ENCODE data around the gene PDS5B. TPM values are rescaled to one million over a fixed set of nuclear protein-coding genes. Genes with fewer than 3 reads are reported as not detected.

The PDS5B gene
- total and polyA plus RNA-seq, 10 of the 15 experiments (the other 5 are each of a cell fraction or from before 2014, with no cell fraction given), result 15.4 to 55.3 (median 30.7) TPM

- ChIA-PET POLR2A (no interaction called here), RAD21 (ENCODE audit: unreplicated experiment) (interaction anchor here (0.8 to 1.2 kb wide), 2 partner anchors 16 to 87 kb away, joined by 3 to 4 read pairs; no protein-coding TSS in a partner anchor), CTCF (interaction anchor here (0.6 to 1.3 kb wide), 2 partner anchors 9 to 301 kb away, joined by 3 read pairs; no protein-coding TSS in a partner anchor), SMC1A (ENCODE audit: uncharacterized antibody, unreplicated experiment) (interaction anchor here (1.2 to 1.3 kb wide), 2 partner anchors 13 to 24 kb away, joined by 3 read pairs; no protein-coding TSS in a partner anchor)
- no peak overlapping the region for H2AFZ ChIP-seq (ENCODE audit: control insufficient read depth, low read depth, low read length)
- no peak overlapping the region for H3K4me3 ChIP-seq
- H4K20me1 ChIP-seq (ENCODE audit: control insufficient read depth, insufficient read depth), result no peaks in the 10 kb centered on the region
- H3K36me3 ChIP-seq (ENCODE audit: control insufficient read depth in 2 of 2, insufficient read depth in 2 of 2, low read length in 1 of 2), result peaks cover 0 to 10% of the 10 kb centered on the region in 2 experiments; a peak in 1 of 4 replicates
- H3K79me2 ChIP-seq (ENCODE audit: control insufficient read depth, insufficient read depth, low read length), result no peaks in the 10 kb centered on the region
- FAIRE-seq (no peak), ATAC-seq (no peak), DNase-seq (ENCODE audit: low read depth, low spot score) (no peak)
- WGBS (ENCODE audit: insufficient coverage, insufficient replicate concordance, low lambda C conversion rate, missing lambda C conversion rate), result 98% methylated on average over 3 of the region's 3 CpGs
- H3K4me1 ChIP-seq (ENCODE audit: control insufficient read depth, insufficient read depth, low read length), result no peaks in the 10 kb centered on the region
- H3K9ac ChIP-seq (ENCODE audit: control insufficient read depth, insufficient read depth, low read length), result no peak overlapping the region
- no peaks in the 10 kb centered on the region for H3K27me3 ChIP-seq (replicated peaks in 1 of 2; ENCODE audit: control insufficient read depth in 2 of 2, insufficient read depth in 2 of 2, low read length in 1 of 2)
- intact Hi-C loops (cut with micrococcal nuclease; ENCODE audit: unreplicated experiment), result no loop called here
- H3K4me2 ChIP-seq (ENCODE audit: control insufficient read depth, insufficient read depth), result no peak overlapping the region
- H3K9me3 ChIP-seq (replicated peaks; ENCODE audit: control insufficient read depth, insufficient read depth, low read length), result no peaks in the 10 kb centered on the region; the same call in 2 of the 3 replicates
- BruUV-seq (replicated peaks), result no TSS peak
- in situ Hi-C loops (cut with MboI), result no loop called here
- H3K27ac ChIP-seq (ENCODE audit: control insufficient read depth, insufficient read depth), result no peak overlapping the region
- TF ChIP-seq LARP7 (IDR thresholded peaks at IDR 0.05) (no peak), CBX3 (IDR thresholded peaks at IDR 0.05; ENCODE audit: borderline replicate concordance, low read depth) (no peak), RUNX3 (IDR thresholded peaks at IDR 0.05; ENCODE audit: low read length) (no peak), CEBPB (IDR thresholded peaks at IDR 0.05; ENCODE audit: borderline replicate concordance in 1 of 2, low read depth in 2 of 2, low read length in 2 of 2) (no peak), ZBTB11 (CRISPR knock-in tag; IDR thresholded peaks at IDR 0.05) (no peak), TCF3 (IDR thresholded peaks at IDR 0.05; ENCODE audit: borderline replicate concordance, insufficient read depth, low read depth, low read length) (no peak), ZBTB33 (IDR thresholded peaks at IDR 0.05) (no peak), JUND (IDR thresholded peaks at IDR 0.05; ENCODE audit: low read depth, low read length) (no peak), ZNF24 (IDR thresholded peaks at IDR 0.05) (no peak), FOXK2 (IDR thresholded peaks at IDR 0.05) (no peak), BCL11A (IDR thresholded peaks at IDR 0.05; ENCODE audit: low read depth, low read length) (no peak), MYB (IDR thresholded peaks at IDR 0.05; ENCODE audit: borderline replicate concordance, low read depth, low read length) (no peak), BMI1 (IDR thresholded peaks at IDR 0.05; ENCODE audit: borderline replicate concordance) (no peak), TARDBP (IDR thresholded peaks at IDR 0.05; ENCODE audit: borderline replicate concordance) (no peak), CREB1 (IDR thresholded peaks at IDR 0.05; ENCODE audit: low read depth) (no peak), ZNF687 (IDR thresholded peaks at IDR 0.05) (no peak)
These were observed 166.8 kb downstream of the PDS5B start for GRCh38 chr13:32752997-32753606.

Measured in GM12878 (cell line).